DMS153 treated with DMSO at 0.1 percent for 48 hours (cell line): ENCODE data around the gene HES3.
A peak's percentile ranks its signal among the peaks of the same experiment; 100 is the strongest.

Experiments
- DNase-seq: peaks from one replicate; lab custom pipeline; 2025; ENCODE audit not compliant: unreplicated experiment; lab: John Stamatoyannopoulos, UW

HES3 gene

GRCh38 chr1:6245086-6245868 is 1.3 kb downstream of the HES3 start:
- DNase-seq = peak; percentile 53

GRCh38 chr1:6245869-6246496 is 2.0 kb downstream of the HES3 start:
- DNase-seq = no peak

DNA sequence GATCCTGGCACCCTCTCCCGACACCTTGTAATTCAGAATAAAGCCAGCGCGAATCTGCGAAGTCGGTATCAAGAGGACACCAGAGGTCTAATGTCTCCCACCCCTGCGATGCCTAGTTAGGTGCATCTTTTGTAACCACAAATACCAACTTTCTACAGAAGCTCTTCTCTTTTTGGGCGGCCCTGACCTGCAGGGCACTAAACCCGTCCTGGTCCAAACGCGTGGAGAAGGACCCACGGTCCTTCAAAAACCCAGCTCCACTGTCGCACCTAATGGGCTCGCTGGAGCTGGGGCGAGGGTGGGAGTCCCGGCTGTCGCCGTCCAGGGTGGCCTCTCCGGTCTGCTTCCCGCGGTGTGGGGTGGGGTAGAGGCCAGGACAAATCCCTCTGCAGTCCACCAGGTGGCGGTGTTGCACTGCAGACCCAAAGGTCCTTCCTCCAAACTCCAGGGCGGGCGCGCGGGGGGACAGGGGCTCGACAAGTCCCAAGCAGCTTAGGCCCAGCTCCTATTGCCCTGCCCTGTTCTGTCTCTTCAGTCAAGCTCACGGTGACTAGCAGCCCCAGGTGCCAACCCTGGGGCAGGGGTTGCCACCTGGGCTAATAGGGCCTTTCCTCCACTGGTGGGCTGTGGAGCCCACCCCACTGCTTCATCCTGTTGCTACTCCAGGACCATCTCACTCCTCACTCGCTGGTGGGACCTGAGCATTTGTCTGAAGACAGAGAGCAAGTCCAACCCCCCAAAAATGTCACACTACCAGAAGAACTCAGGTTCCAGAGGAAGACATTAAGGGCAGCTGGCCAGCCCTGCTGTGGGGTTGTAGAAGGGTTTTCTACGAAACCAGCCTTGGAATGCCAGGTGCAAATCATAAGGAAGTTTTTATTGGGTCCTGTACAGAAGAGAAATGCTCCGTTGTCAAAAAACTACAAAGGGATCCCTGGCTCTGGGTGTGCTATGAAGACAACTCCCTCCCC is 2.8 kb downstream of the HES3 start:
- peak; percentile 84 for DNase-seq

DNA sequence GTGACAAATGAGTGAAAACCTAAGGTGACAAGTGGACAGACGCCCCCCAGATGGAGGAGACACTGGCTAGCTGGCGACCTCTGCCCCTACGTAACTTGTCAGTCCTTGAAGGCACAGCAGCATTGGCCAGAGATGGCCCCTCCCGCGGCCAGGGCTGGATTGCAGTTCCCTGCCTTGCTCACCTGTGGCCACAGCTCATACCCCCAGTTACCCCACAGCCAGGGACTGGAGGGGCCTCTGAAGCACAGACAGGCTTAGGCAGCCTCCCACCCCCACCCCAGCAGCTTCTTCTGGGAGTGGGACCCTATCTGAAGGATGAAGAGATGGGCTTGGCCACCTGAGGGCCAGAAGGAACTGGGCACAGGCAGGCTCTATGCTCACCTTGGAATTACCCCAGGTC is 3.7 kb downstream of the HES3 start:
- no peak for DNase-seq

DNA sequence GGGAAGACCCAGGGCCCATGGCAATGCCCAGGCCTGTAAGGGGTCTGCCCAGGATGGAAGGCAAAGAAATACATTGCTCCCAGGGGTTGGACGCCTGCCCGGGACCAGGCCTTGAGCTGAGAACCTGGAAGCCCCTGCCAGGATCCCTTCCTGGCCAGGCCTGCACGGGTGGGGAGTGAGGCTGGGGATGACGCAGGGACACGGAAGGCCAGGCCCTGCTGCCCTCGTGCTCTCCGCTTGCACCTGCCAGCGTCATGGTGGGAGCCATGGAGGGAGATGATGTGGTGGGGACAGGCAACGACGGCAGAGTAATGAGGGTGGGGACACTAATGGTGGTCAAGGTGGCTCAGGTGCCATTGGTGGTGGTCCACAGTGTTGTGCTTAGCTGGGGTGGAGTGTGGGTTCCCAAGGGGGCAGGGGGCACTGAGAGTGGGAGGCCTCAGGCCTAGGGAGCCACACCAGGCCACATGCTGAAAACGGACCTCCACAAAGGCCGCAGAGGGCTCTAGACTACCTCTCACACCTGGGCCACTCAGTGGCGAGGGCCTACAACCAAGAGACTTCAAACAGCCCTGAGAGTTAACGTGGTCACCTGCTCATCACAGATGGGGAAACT is 4.3 kb downstream of the HES3 start:
- no peak for DNase-seq

GRCh38 chr1:6248932-6249738 is 5.2 kb downstream of the HES3 start:
- no peak for DNase-seq

- no peak for DNase-seq
These were observed 6.0 kb downstream of the HES3 start for GRCh38 chr1:6249739-6250689.

DNA sequence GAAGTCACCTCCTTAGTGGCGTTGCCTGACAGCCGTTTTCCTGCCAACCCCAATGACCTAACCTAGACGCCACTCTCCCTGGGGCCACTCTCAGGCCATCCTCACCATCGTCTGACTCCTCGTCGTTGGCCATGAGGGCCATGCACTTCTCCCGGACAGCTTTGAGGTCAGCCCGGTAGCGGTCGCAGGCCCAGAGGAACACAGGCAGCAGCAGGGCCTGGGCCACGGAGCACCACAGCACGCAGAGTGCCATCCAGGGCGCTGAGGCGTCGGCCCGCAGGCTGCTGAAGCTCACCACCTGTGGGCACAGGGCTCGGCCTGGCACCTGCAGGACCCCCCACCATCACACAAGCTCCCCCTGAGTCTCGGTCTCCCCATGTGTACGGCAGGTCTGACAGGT is 7.3 kb downstream of the HES3 start:
- DNase-seq = no peak

GRCh38 chr1:6251681-6252373 is 7.8 kb downstream of the HES3 start:
- DNase-seq = no peak

DNA sequence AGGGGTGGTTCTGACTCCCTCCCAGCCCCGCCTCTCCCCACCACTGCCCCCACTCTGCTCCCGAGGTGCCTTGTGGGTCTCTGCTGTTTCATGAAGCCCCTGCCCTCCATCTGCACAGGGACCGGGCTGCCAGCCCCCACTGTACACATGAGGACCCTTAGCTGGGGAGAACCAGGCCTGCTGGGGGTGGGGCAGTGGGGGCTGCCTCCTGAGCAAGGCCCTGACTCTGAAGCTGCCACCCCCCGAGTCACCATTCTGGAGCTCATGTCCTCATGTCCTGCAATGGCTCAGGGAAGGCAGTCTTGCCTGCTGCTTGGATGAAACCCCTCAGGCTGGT is 8.4 kb downstream of the HES3 start:
- DNase-seq = no peak

DNA sequence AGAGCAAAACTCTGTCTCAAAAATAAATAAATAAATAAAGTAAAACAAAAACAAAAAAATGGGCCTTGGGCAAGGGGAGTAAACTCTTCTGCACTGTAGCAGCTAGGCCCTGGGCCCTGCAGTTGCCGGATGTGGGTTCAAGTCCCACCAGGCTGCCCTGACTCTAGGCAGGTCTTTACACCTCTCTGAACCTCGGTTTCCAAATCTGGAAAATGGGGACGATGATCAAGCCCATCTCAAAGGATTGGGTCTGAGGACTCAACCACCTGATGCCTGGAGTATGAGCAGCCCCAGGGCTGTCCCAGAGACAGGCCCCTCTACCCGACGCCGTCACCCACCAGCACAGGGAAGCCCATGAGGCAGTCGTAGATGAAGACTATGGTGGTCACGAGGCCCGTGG is 9.4 kb downstream of the HES3 start:
- no peak for DNase-seq

DNA sequence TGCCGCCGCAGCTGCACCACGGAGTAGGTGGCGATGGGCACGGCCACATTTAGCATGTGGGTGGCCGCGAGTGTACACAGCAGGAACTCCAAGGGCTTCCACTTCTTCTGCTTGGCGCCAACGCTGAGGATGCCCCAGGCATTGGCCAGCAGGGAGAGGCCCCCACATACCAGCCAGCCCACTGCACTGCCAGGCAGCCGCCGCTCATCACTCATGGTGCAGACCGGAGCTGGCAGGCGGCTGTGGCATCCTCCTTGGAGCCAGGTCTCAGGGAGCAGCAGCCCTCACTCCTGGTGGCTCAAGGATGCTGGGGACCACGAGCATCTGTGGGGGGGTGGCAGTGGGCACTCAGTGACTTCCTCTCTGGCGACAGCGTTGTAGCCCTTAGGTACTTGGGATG is 10.7 kb downstream of the HES3 start:
- no peak for DNase-seq

GRCh38 chr1:6256645-6257044 is 12.7 kb downstream of the HES3 start:
- DNase-seq = no peak

DNA sequence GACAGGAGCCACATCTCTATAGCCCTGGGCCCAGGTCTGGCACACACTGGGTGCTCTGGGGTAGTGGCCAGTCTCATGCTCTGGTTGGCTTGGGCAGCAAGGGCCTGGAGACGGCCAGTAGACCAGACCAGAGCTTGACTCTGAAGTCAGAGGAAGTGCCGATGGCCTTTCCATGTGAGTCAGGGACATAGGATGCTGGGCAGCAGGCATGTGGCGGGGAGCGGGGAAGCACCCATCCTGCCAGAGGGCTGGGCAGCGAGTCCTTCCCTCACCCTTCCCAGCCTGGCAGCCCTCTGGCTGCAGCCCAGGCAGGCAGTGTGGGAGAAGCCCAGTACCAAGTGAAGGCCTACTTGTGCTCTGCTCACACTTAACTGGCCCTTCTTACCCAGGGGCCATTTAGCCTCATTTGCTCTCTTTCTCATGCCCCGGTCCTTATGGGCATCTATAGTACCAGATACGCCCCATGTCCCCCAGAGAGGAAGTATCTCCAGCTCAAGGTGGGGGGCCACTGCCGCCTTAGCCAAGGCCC is 13.6 kb downstream of the HES3 start:
- no peak for DNase-seq

DNA sequence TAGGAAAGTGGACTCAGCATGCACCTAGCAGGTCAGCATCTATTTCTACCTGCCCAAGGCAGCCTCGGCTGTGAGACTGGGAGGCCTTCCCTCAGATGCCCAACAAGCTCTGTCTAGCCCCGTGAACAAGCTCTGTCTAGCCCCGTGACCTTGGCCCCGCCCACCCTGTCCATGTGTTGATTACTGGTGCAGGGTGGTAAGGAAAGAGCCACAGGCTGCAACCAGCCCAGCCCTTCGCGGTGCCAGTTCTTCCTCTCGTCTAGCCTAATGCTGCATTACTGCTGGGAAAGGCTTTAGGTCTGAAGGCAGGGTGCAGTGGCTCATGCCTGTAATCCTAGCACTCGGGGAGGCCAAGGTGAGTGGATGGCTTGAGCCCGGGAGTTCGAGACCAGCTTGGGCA is 14.7 kb downstream of the HES3 start:
- no peak for DNase-seq

GRCh38 chr1:6259491-6260362 is 15.7 kb downstream of the HES3 start:
- peak; percentile 51 for DNase-seq

DNA sequence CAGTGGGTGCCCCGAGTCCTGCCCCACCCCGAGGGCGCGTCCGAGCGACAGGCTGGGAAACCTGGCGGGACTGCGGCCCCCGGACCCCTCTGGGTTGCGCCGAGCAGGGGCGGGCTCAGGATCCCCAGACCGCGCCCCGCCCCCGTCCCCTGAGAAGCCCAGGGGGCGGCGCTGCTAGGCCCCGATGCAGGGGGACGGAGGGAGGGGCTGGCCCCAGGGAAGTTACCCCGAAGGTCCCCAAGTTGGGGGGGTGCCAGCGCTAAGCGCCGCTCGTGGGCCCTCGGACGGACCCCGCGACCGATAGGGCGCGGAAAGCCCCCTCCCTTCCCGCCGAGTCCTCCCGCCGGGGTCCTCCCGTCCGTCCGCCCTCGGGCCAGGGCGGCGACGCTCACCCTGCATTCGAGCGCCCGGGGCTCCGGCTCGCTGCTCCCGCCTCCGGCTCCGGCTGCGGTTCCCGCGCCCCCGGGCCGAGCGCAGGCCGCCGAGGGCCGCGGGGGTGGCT is 16.5 kb downstream of the HES3 start:
- DNase-seq = no peak
